HEK293T (cell line): ENCODE data around the gene KCTD13.

Source experiments
- ELF4 ChIP-seq: fragments of 450-650 bp; IDR thresholded peaks from 2 replicates; pipeline ENCODE4 v1.6.1; 2017; ENCODE audit warnings: antibody characterized with exemption
- LEF1 ChIP-seq: fragments of 450-650 bp; IDR thresholded peaks from 2 replicates; pipeline ENCODE4 v1.6.1; 2017; ENCODE audit warnings: mild to moderate bottlenecking, borderline replicate concordance
- NFRKB ChIP-seq: fragments of 450-650 bp; IDR thresholded peaks from 2 replicates; pipeline ENCODE4 v1.6.1; 2016; ENCODE audit warnings: mild to moderate bottlenecking, moderate library complexity
- SP1 ChIP-seq: fragments of 450-650 bp; IDR thresholded peaks from 2 replicates; pipeline ENCODE4 v1.6.1; 2017

GRCh38 chr16:29903590-29903989, 22.4 kb downstream of the KCTD13 start:
- TF ChIP-seq SP1, result no peak
- no peak for TF ChIP-seq ELF4
- TF ChIP-seq NFRKB, result no peak
- TF ChIP-seq LEF1, result no peak
